ENCODE measurements around the gene APOBEC3A.
"Not testable (repeated sequence)": the region's sequence is repeated elsewhere in the genome, so short reads cannot be mapped to it uniquely, and the experiment has no call there.

Gene APOBEC3A

GRCh38 chr22:39007177-39007576 is 49.8 kb downstream of the APOBEC3A start:
- in situ Hi-C loops (cut with MboI; ENCODE audit: low sequenced_read_pairs, unreplicated experiment), result loop anchor here (25.0 kb wide), 1 partner anchor 305 kb away; the partner anchor contains the start of gene RPL3
- TF ChIP-seq CTCF (IDR thresholded peaks at IDR 0.05; ENCODE audit: borderline replicate concordance, control extremely low read depth, extremely low read depth, insufficient read depth, missing control alignments), result no peak
- DNase-seq (ENCODE audit: low spot score), result no peak

GRCh38 chr22:39008271-39008850 is 51.0 kb downstream of the APOBEC3A start:
- in situ Hi-C loops (cut with MboI; ENCODE audit: low sequenced_read_pairs, unreplicated experiment), result loop anchor here (25.0 kb wide), 1 partner anchor 304 kb away; the partner anchor contains the start of gene RPL3
- not testable (repeated sequence) for DNase-seq (ENCODE audit: low spot score)

DNA sequence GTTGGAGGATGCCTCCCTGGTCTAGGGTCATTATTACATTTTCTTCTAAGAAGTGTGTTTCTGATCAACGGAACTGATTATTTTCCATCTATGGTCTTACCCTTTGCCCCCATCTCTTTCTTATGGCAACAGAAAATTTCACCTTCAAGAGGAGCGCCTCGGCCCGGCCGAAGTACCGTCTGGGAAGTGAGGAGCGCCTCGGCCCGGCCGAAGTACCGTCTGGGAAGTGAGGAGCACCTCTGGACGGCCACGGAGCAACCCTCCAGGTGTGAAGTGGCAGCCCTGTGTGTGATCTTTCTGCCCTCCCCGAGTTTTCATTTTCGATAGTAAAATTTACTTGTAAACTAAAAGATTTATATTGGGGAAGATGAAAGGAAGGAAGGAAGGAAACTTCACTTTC is 53.5 kb downstream of the APOBEC3A start:
- TF ChIP-seq CTCF (IDR thresholded peaks at IDR 0.05; ENCODE audit: borderline replicate concordance, control extremely low read depth, extremely low read depth, insufficient read depth, missing control alignments), result no peak
- no peak for DNase-seq (ENCODE audit: low spot score)
- in situ Hi-C loops (cut with MboI; ENCODE audit: low sequenced_read_pairs, unreplicated experiment), result loop anchor here (5.0 to 25.0 kb wide), 2 partner anchors 106 to 301 kb away; partner anchors contain the start of gene RPL3

All from GM13976 (cell line).